C4-2B (cell line): ENCODE measurements around the gene ZFYVE26.

Source experiments
- ZFX ChIP-seq: fragments of 450-650 bp; IDR thresholded peaks from 2 replicates; pipeline ENCODE4 v1.6.1; 2017
- TF ChIP-seq, protein P1 (sequence below): fragments of 450-650 bp; conservative IDR thresholded peaks from 2 replicates; pipeline ENCODE4 v1.5.1; 2017; ENCODE audit warnings: mild to moderate bottlenecking

DNA sequence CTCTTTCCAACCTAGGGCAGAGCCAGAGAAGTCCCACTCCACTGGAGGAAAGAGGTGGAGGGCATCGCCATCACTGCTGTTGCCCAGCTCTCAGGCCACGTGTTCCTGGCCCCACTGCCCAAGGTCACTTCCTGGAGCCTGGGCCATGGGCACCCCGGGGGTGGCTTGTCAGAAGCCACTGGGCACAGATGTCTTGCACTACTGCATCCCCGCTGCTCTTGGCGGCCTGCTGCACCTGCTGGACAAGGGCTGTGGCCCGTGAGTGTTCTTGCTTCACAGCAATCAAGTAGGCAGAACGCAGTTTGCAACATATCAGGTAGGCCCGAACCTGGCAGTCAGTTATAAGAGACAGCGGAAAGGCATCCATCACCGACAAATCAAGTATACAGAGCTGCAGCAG is 68.1 kb downstream of the ZFYVE26 start:
- TF ChIP-seq, protein P1, sequence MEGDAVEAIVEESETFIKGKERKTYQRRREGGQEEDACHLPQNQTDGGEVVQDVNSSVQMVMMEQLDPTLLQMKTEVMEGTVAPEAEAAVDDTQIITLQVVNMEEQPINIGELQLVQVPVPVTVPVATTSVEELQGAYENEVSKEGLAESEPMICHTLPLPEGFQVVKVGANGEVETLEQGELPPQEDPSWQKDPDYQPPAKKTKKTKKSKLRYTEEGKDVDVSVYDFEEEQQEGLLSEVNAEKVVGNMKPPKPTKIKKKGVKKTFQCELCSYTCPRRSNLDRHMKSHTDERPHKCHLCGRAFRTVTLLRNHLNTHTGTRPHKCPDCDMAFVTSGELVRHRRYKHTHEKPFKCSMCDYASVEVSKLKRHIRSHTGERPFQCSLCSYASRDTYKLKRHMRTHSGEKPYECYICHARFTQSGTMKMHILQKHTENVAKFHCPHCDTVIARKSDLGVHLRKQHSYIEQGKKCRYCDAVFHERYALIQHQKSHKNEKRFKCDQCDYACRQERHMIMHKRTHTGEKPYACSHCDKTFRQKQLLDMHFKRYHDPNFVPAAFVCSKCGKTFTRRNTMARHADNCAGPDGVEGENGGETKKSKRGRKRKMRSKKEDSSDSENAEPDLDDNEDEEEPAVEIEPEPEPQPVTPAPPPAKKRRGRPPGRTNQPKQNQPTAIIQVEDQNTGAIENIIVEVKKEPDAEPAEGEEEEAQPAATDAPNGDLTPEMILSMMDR: no peak
- no peak for TF ChIP-seq ZFX
